ENCODE results near the gene LGI4. TPM values are rescaled to one million over a fixed set of nuclear protein-coding genes. Genes with fewer than 3 reads are reported as not detected.

Gene LGI4
- total and polyA plus RNA-seq, 7 donors, result 4.2 to 47.1 (median 31.6) TPM

DNA sequence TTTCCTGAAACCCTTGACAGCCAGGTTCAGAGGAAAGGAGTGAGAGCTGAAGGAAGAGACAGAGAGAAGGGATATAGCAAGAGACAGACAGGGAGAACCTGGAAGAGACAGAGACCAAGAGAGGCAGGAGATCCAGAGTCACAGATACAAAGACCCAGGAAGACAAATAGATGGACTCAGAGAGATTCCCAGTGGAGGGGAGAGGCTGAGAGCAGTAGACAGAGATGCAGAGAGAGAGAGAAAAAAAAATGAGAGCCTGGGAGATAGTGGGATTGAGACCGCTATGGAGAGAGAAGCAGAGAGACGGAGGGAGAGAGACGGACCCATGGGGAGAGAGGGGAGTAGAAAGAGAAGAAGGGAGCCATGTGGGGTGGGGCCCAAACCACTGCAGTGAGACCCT is 9.0 kb upstream of the LGI4 start:
- intact Hi-C loops (cut with DNase I), result loop anchor here (5.0 to 10.0 kb wide), 2 partner anchors 77 to 121 kb away; partner anchors contain the start of gene USF2
- no peaks in the 10 kb centered on the region for H3K36me3 ChIP-seq
- no peak overlapping the region for H3K4me3 ChIP-seq
- peaks cover 26 to 70% (median 32%) of the 10 kb centered on the region in 3 donors for H3K27me3 ChIP-seq
- H3K9me3 ChIP-seq, result no peaks in the 10 kb centered on the region
- TF ChIP-seq POLR2AphosphoS5 (IDR thresholded peaks at IDR 0.05) (no peak), POLR2A (IDR thresholded peaks at IDR 0.05) (no peak), EP300 (IDR thresholded peaks at IDR 0.05) (no peak)
- TF ChIP-seq, protein P1, sequence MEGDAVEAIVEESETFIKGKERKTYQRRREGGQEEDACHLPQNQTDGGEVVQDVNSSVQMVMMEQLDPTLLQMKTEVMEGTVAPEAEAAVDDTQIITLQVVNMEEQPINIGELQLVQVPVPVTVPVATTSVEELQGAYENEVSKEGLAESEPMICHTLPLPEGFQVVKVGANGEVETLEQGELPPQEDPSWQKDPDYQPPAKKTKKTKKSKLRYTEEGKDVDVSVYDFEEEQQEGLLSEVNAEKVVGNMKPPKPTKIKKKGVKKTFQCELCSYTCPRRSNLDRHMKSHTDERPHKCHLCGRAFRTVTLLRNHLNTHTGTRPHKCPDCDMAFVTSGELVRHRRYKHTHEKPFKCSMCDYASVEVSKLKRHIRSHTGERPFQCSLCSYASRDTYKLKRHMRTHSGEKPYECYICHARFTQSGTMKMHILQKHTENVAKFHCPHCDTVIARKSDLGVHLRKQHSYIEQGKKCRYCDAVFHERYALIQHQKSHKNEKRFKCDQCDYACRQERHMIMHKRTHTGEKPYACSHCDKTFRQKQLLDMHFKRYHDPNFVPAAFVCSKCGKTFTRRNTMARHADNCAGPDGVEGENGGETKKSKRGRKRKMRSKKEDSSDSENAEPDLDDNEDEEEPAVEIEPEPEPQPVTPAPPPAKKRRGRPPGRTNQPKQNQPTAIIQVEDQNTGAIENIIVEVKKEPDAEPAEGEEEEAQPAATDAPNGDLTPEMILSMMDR (IDR thresholded peaks at IDR 0.05), result no peak
- H3K4me1 ChIP-seq, result peaks cover 0 to 42% (median 30%) of the 10 kb centered on the region in 4 donors
- H3K27ac ChIP-seq, result no peak overlapping the region
- DNase-seq, result no peak
- 29 to 56% methylated on average over 3 of the region's 3 CpGs for WGBS, 2 donors

GRCh38 chr19:35143231-35143715 is 8.4 kb upstream of the LGI4 start, which contains the start of gene FXYD7:
Gene FXYD7 (plus strand): TSS chr19:35143255. CDS start chr19:35143334, 79 bp downstream.
- no peak for DNase-seq
- Histone ChIP-seq H3K4me1 (peaks cover 0 to 47% (median 32%) of the 10 kb centered on the region in 4 donors), H3K27me3 (peaks cover 30 to 72% (median 37%) of the 10 kb centered on the region in 3 donors), H3K4me3 (peak within 1 kb of the TSS in 1 of 4 donors; percentile 17), H3K9me3 (no peaks in the 10 kb centered on the region), H3K36me3 (no peaks in the 10 kb centered on the region), H3K27ac (no peak within 1 kb of the TSS)
- intact Hi-C loops (cut with DNase I), result loop anchor here (5.0 to 10.0 kb wide), 2 partner anchors 76 to 122 kb away; partner anchors contain the start of gene USF2
- 8 to 9% methylated on average over 31 of the region's 31 CpGs for WGBS, 2 donors
- TF ChIP-seq POLR2AphosphoS5 (IDR thresholded peaks at IDR 0.05) (no peak), EP300 (IDR thresholded peaks at IDR 0.05) (no peak), POLR2A (IDR thresholded peaks at IDR 0.05) (no peak)
- TF ChIP-seq, protein P1 (IDR thresholded peaks at IDR 0.05), result no peak

GRCh38 chr19:35142606-35143230 is 7.9 kb upstream of the LGI4 start:
- intact Hi-C loops (cut with DNase I), result loop anchor here (5.0 to 10.0 kb wide), 2 partner anchors 75 to 122 kb away; partner anchors contain the start of gene USF2
- no peak overlapping the region for H3K27ac ChIP-seq
- peak overlapping the region in 1 of 4 donors; percentile 17 for H3K4me3 ChIP-seq
- 1 to 6% methylated on average over 45 of the region's 46 CpGs for WGBS, 2 donors
- DNase-seq, result no peak
- peaks cover 0 to 48% (median 34%) of the 10 kb centered on the region in 4 donors for H3K4me1 ChIP-seq
- peaks cover 30 to 77% (median 38%) of the 10 kb centered on the region in 3 donors for H3K27me3 ChIP-seq
- no peaks in the 10 kb centered on the region for H3K9me3 ChIP-seq
- H3K36me3 ChIP-seq, result no peaks in the 10 kb centered on the region
- TF ChIP-seq POLR2A (IDR thresholded peaks at IDR 0.05), result no peak
- no peak for TF ChIP-seq POLR2AphosphoS5 (IDR thresholded peaks at IDR 0.05)
- TF ChIP-seq, protein P1 (IDR thresholded peaks at IDR 0.05), result peak in 1 of 4 experiments; percentile 53
- TF ChIP-seq EP300 (IDR thresholded peaks at IDR 0.05), result no peak

GRCh38 chr19:35141837-35142605 is 7.2 kb upstream of the LGI4 start:
- Histone ChIP-seq H3K9me3 (no peaks in the 10 kb centered on the region), H3K36me3 (no peaks in the 10 kb centered on the region), H3K4me3 (peak overlapping the region in 2 of 4 donors; percentile 18 to 22), H3K27ac (peak overlapping the region in 1 of 4 donors; percentile 16), H3K4me1 (peaks cover 0 to 48% (median 37%) of the 10 kb centered on the region in 4 donors), H3K27me3 (peaks cover 30 to 82% (median 38%) of the 10 kb centered on the region in 3 donors)
- TF ChIP-seq POLR2A (IDR thresholded peaks at IDR 0.05) (no peak), EP300 (IDR thresholded peaks at IDR 0.05) (no peak), POLR2AphosphoS5 (IDR thresholded peaks at IDR 0.05) (no peak)
- TF ChIP-seq, protein P1 (IDR thresholded peaks at IDR 0.05), result no peak
- WGBS, 2 donors, result 13 to 21% methylated on average over 21 of the region's 21 CpGs
- no peak for DNase-seq
- intact Hi-C loops (cut with DNase I), result loop anchor here (5.0 to 10.0 kb wide), 2 partner anchors 75 to 123 kb away; partner anchors contain the start of gene USF2

All from sigmoid colon (tissue), 7 donors.